Suppressor macrophage (primary cell): ENCODE data around the gene SPC25.

ENCODE experiments used
- DNase-seq, 4 experiments: peaks; one replicate each; pipeline ENCODE4 v3.0.0-alpha.2; 2020 to 2022

SPC25 gene

DNA sequence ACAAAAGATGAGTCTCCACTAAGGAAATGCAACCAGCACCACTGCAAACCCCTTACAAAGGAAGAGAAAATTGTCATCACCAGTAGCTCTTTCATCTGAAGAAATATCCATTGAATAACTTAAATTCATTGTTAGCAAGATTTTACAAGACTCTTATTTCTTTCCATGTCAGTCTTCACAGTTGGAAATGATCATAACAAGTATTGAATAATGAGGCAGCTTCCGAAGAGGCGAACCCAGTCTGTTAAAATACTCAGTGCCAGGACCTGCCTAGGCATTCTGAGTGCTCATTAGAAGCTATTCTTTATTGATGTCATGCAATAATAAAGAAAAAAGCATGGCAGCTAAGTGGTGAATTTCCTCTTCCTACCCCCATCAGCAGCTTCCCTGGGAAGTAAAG lies 54.3 kb downstream of the SPC25 start:
- DNase-seq: no peak

- DNase-seq: no peak
Measured at GRCh38 chr2:168831662-168832061, 58.6 kb downstream of the SPC25 start.

DNA sequence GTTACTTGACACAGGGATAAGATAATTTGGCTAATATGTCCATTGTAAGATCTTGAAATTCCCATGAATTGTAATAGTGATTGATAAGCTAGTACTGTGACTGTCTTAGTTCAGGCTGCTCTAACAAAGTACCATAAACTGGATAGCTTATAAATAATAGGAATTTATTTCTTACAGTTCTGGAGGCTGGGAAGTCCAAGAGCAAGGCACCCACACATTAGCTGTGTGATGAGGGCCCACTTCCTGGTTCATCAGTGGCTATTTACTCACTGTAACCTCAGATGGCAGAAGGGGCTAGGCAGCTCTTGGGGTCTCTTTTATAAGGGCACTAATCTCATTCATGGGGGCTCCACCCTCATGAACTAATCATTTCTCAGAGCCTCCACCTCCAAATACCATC lies 59.3 kb downstream of the SPC25 start:
- no peak for DNase-seq

DNA sequence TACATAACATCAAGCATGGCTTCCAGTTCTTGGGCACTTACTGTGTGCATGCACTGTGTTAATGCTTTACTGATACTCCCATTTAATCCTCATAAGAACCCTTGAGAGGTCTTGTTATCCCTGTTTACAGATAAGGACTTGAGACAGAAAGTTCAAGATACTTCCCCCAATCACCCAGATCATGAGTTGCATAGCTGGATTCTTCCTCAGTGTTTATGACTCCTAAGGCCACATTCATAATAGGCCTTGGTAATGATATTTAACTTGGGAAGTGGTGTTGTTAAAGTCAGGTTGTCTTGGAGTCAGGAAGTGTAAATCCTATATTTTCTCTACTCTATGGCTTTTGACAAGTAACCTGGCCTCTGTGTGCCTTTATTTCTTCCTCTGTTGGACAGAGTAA lies 65.1 kb downstream of the SPC25 start:
- no peak for DNase-seq

- DNase-seq: no peak
Measured at GRCh38 chr2:168821992-168822391, 68.2 kb downstream of the SPC25 start.

DNA sequence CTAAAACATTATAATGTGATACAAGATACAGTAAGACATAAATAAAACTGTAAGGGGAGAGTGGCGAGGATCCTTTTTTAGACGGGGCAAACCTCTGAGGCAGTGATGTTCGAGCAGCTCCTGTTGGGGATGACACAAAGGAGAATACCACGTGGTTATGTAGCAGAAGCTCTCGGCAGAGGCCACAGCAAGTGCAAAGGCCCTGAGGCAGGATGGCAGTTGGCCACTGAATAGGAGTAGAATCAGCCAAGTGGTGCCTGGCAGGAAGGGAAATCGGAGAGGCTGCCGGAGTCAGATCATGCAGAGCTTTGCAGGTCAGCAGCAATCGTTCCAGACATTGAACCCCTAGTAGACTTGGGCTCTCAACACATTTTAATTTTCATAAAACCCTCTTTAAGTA lies 68.7 kb downstream of the SPC25 start:
- no peak for DNase-seq
